GM12892 (cell line): Measurements from ENCODE around the gene POLG2.

ENCODE experiments used
- POLR2A ChIP-seq: IDR thresholded peaks from 2 replicates; pipeline ENCODE4 v1.6.1; 2011; ENCODE audit warnings: low read depth, low read length, control low read depth
- POLR2AphosphoS5 ChIP-seq: IDR thresholded peaks from 2 replicates; pipeline ENCODE4 v1.6.1; 2011; ENCODE audit warnings: low read depth, low read length, control low read depth
- TAF1 ChIP-seq: IDR thresholded peaks from 2 replicates; pipeline ENCODE4 v1.6.1; 2011; ENCODE audit warnings: low read depth, mild to moderate bottlenecking, control low read depth, low read length, borderline replicate concordance

GRCh38 chr17:64519601-64520000 lies 22.7 kb upstream of the POLG2 start:
- TF ChIP-seq POLR2A (no peak), POLR2AphosphoS5 (no peak), TAF1 (no peak)
